ENCODE data around the gene PACS1. TPM values are rescaled to one million over a fixed set of nuclear protein-coding genes. Genes with fewer than 3 reads are reported as not detected.

The PACS1 gene
- total RNA-seq, 1 donor from 2014 or later: 30.6 TPM

DNA sequence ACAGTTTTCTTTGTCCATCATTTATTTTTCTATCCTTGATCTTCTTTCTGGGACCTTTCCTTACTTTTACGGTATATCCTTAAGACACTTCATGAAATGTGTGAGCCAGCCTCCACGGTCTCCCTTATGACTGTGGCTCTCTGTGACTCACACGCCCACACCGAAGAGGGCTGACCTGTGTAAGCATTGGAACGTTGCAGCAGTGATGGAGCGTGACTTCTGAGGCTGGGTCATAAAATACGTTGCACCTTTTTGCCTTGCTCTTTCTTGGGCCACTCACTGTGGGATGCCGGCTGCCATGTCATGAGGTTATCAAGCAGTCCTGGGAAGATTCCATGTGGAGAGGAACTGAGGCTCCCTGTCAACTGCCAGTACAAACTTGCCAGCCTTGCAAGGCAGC is 102.1 kb downstream of the PACS1 start:
- no peak overlapping the region for H3K27ac Mint-ChIP-seq (ENCODE audit: unreplicated experiment)
- no peak for DNase-seq
- no peak for TF ChIP-seq CTCF (IDR thresholded peaks at IDR 0.05; ENCODE audit: partially characterized antibody, unreplicated experiment)
- peaks cover 2% of the 10 kb centered on the region for H3K9me3 Mint-ChIP-seq (ENCODE audit: unreplicated experiment)
- H3K4me3 Mint-ChIP-seq (ENCODE audit: unreplicated experiment): no peak overlapping the region
- no peaks in the 10 kb centered on the region for H3K36me3 Mint-ChIP-seq (ENCODE audit: unreplicated experiment)
- H3K27me3 Mint-ChIP-seq (ENCODE audit: unreplicated experiment): no peaks in the 10 kb centered on the region
- H3K4me1 Mint-ChIP-seq (ENCODE audit: low read depth, unreplicated experiment): no peaks in the 10 kb centered on the region

GRCh38 chr11:66176650-66177049 is 106.6 kb downstream of the PACS1 start:
- Mint-ChIP-seq H3K9me3 (ENCODE audit: unreplicated experiment) (peaks cover 4% of the 10 kb centered on the region), H3K27me3 (ENCODE audit: unreplicated experiment) (no peaks in the 10 kb centered on the region), H3K36me3 (ENCODE audit: unreplicated experiment) (no peaks in the 10 kb centered on the region), H3K27ac (ENCODE audit: unreplicated experiment) (no peak overlapping the region), H3K4me3 (ENCODE audit: unreplicated experiment) (no peak overlapping the region), H3K4me1 (ENCODE audit: low read depth, unreplicated experiment) (no peaks in the 10 kb centered on the region)
- DNase-seq: no peak
- no peak for TF ChIP-seq CTCF (IDR thresholded peaks at IDR 0.05; ENCODE audit: partially characterized antibody, unreplicated experiment)

DNA sequence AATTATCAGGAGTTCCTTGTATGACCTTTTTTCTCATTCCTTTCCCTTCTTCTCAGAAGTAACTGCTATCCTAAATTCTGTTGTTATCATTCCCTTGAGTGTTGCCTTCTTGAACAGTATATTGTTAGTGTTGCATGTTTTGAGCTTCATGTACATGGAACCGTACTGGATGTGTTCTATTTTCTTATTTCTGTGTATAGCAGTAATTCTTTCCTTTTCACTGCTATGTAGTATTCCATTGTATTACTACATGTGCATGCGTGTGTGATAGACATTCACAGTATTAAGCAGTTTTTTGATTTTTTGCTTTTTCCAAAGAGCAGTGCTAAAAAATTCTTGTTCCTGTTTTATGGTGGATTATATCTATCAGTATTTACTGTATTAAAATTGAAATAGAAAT is 108.1 kb downstream of the PACS1 start:
- Mint-ChIP-seq H3K36me3 (ENCODE audit: unreplicated experiment) (no peaks in the 10 kb centered on the region), H3K27me3 (ENCODE audit: unreplicated experiment) (no peaks in the 10 kb centered on the region), H3K27ac (ENCODE audit: unreplicated experiment) (no peak overlapping the region), H3K9me3 (ENCODE audit: unreplicated experiment) (peaks cover 2% of the 10 kb centered on the region), H3K4me3 (ENCODE audit: unreplicated experiment) (no peak overlapping the region), H3K4me1 (ENCODE audit: low read depth, unreplicated experiment) (no peaks in the 10 kb centered on the region)
- DNase-seq: no peak
- TF ChIP-seq CTCF (IDR thresholded peaks at IDR 0.05; ENCODE audit: partially characterized antibody, unreplicated experiment): no peak

DNA sequence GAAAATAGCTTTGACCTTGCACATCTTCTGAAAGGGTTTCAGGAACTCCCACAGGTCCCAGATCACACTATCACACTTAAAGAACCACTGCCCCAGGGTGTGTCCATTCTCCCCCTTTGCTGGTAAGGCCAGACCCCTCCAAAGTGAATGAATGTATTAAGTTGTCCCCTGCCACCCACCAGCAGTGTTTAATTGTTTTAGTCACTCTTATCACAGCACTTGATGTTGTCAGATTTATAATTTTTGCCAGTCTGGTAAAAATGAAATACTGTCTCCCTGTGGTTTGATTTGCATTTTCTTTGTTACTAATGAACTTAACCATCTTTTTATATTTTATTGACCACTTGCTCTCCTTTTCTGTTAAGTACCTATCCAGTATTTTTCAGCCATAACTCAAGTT is 108.8 kb downstream of the PACS1 start:
- H3K4me3 Mint-ChIP-seq (ENCODE audit: unreplicated experiment): no peak overlapping the region

More for the DNA sequence above, 108.8 kb downstream of the PACS1 start:
- Mint-ChIP-seq H3K4me1 (ENCODE audit: low read depth, unreplicated experiment) (no peaks in the 10 kb centered on the region), H3K9me3 (ENCODE audit: unreplicated experiment) (peaks cover 2% of the 10 kb centered on the region), H3K27ac (ENCODE audit: unreplicated experiment) (no peak overlapping the region), H3K36me3 (ENCODE audit: unreplicated experiment) (no peaks in the 10 kb centered on the region), H3K27me3 (ENCODE audit: unreplicated experiment) (no peaks in the 10 kb centered on the region)
- no peak for TF ChIP-seq CTCF (IDR thresholded peaks at IDR 0.05; ENCODE audit: partially characterized antibody, unreplicated experiment)
- no peak for DNase-seq

Measured in glutamatergic neuron (in vitro differentiated cells).